DMS53 treated with DMSO at 0.1 percent for 48 hours (cell line): Measurements from ENCODE around the gene RAB34.
A peak's percentile ranks its signal among the peaks of the same experiment; 100 is the strongest.
"Not testable (repeated sequence)": the region's sequence is repeated elsewhere in the genome, so short reads cannot be mapped to it uniquely, and the experiment has no call there.

Experiments
- DNase-seq: peaks from one replicate; lab custom pipeline; 2025; ENCODE audit not compliant: unreplicated experiment; lab: John Stamatoyannopoulos, UW

Gene RAB34

DNA sequence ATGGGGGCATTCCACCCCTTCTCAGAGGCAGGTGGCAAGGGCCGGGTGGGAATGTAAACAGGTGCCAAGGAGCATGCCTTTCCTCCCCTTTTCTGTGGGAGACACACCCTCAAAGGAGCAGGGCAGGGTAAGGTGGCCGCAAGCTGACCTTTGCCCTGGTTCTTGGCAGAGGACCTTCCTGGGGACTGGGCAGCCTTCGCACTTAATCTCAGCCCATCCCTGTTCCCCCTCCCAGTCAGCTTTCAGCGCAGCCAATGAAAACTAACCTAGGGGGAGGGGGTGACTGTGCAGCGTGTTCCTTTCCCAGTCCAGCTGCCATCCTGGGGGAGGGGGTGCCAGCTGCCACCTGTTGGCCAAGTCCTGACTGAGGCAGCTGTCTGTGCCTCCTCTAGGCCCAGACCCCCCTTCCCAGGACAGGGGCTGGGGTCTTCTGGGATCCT is 29.0 kb upstream of the RAB34 start:
- DNase-seq = peak; percentile 59

DNA sequence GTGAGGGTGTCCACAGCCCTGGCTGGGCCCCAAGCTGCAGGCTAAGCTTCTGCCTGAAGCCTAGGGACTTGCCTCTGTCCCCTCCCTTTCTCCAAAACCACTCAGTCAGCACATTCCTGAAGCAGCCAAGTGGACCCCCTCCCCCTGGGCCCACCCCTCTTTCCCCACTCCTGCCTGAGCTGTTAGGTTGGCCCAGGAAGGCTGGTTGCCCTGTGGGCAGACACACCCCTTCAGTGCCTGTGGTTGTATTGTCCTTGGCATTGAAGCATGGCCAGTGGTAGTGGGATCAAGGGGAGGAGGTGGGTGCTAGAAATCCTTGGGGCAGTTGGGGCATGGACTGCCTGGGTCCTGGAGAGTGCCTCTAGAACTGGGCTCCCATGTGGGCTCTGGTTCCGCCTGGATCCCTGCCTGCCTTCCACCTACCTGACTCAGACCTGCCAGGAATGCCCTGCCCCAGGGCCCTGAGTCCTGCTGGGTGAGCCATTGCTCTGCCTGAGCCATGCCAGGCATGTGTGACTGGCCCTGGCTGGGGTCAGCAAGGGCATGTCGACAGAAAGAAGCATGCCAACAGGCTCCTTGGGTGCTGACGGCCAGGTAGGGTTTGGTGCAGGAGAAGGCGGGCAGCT is 28.2 kb upstream of the RAB34 start:
- DNase-seq = no peak

DNA sequence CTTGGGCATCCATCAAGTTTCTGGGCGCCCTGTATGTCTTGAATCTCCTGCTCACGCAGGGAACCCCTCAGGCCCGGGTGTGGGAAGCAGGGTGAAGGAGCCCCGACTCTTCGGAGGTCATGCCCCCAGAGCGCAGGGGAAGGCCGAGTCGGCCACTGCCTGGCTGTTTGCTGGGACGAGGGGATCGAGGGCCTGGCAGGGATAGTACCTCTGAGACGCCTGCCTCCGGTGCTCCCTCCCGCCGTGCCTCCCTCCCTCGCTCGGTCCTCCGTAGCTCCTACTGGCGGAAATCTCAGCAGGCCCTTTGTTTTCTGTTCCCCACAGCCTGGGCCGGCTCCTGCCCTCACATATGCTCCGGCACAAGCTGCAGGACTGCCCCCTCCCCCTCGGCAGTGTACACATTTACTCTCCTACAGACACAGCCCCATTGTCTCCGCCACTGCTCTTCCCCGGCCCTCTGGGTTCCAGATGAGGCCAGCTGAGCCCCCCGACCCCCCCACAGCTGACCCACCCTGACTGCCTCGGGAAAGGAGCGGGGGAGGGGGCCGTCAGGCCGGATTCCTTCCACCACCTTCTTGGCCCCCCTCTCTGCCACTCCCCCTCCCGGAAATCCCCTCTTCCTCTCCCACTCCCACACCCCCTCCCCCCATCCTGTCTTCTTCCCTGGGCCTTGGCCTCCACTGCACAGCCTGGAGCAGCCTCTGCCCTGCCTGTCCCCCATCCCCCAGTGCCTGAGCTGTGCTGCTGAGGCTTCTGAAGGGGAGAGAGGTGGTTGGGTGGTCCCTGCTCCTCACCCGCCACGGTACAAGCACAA is 27.5 kb upstream of the RAB34 start:
- no peak for DNase-seq

DNA sequence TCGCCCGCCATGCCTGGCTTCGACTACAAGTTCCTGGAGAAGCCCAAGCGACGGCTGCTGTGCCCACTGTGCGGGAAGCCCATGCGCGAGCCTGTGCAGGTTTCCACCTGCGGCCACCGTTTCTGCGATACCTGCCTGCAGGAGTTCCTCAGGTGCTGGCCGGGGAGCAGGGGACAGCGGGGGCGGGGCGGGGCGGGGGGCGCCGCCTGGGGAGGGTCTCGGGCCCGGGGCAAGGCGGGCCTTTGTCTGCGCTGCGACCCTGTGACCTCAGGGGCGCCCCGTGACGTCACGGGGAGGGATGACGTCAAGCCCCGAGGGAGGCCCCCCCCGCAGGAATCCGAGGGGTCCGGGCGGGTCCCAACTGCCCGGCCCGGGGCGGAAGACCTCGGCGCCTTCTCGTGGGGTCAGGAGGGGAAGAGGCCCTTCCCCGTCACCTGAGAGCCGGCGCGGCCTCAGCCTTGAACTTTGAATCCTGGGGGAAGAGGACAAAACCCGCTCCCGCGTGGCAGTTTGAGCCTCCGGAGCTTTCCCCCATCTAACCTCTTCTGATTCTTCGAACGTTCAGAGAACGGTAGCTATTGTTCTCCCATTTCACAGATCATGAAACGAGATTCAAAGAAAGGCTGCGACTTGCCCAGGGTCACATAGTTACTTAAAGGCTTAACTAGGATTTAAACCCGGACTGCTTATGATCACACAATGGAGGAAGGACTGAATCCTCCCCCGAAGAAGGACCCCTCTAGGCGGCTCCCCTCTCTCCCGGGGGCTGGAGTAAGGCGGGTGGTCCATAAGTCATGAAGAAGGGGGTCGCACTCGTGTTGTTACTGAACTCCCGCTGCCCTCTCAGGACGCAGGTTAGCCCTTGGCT is 26.7 kb upstream of the RAB34 start:
- DNase-seq = no peak

DNA sequence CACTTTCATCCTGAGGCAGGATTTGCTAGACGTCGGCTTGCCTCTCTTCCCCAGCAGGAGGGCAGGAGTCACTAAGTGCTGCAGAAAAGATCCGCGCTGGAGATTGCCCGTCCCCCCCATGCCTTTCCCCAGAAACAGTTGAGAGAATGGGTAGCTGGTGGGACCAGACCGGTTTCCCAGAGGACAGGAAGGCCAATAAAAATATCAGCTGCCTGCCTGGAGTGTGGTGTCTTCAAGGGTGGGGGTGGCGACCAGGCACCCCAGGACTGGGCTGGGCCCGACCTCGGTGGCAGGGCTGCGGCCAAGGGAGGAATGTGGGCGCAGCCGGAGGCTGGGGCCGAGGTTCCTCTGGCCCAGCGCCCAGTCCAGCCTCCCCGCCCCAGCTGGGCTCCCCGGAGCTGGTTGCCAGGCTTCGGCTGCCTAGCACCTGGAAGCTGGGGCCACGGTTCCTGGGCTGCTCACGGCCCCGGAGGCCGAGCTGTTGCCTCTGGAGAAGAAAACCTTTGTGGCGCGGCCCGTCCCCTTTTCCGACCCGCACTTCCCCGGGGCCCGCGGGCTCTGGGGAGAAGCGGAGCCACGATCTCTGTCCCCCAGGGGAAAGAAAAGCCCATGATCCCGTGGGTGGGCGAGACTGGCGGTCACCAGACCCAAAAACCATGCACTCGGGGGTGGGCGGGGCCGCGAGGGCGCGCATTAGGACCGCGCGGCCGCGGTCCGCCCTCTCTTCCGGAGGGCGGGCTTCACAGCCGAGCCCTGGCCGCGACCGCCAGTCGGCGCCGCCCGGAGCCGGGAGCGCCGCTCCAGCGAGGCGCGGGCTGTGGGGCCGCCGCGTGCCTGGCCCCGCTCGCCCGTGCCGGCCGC is 25.8 kb upstream of the RAB34 start, which contains the start of gene TRAF4:
TSS of gene TRAF4 (plus strand) at position 769 of the 861 bp plus-strand sequence. CDS start 102 bp downstream, outside the sequence.
- DNase-seq = peak; percentile 61

DNA sequence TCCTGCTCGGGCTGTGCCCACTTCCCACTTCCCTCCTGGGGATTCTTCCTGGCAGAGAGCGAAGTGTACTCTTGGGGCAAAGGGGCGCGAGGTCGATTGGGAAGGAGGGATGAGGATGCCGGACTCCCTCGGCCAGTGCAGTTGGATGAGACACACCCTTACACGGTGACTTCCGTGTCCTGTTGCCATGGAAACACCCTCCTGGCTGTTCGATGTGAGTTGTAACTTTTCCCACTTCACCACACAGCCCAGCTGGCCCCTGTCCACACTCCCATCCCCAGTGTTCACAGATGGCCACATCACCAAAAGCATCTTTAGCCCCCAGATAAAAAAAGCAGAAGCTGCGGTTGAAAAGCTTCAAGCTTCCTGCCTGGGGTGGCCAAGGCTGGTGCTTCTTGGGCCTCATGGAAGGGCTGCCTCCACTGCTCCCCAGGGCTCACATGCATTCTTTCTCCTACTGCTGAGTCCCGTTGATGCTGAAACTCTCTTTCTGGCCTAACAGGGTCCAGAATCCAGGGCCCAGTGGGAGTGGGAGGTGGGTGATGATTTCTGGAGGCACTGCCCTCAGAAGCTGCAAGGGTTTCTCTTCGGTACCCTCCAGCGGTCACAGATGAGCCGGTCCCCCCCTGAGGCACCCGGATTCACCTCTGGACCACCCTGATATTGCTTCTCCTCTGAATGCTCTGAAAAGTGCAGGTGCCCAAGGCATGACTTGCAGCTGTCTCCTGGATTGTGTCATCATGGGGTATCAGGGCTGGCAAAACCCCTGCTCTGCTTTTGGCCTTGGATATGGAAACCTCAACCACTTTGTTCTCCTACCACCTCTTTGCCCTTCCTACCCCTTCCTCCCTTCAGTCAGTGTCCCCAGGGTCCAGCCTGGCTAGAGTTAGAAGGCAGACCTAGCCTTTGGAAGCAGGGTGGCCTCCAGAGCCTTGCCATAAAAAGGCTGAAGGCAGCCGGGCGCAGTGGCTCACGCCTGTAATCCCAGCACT is 24.0 kb upstream of the RAB34 start:
- DNase-seq = no peak

DNA sequence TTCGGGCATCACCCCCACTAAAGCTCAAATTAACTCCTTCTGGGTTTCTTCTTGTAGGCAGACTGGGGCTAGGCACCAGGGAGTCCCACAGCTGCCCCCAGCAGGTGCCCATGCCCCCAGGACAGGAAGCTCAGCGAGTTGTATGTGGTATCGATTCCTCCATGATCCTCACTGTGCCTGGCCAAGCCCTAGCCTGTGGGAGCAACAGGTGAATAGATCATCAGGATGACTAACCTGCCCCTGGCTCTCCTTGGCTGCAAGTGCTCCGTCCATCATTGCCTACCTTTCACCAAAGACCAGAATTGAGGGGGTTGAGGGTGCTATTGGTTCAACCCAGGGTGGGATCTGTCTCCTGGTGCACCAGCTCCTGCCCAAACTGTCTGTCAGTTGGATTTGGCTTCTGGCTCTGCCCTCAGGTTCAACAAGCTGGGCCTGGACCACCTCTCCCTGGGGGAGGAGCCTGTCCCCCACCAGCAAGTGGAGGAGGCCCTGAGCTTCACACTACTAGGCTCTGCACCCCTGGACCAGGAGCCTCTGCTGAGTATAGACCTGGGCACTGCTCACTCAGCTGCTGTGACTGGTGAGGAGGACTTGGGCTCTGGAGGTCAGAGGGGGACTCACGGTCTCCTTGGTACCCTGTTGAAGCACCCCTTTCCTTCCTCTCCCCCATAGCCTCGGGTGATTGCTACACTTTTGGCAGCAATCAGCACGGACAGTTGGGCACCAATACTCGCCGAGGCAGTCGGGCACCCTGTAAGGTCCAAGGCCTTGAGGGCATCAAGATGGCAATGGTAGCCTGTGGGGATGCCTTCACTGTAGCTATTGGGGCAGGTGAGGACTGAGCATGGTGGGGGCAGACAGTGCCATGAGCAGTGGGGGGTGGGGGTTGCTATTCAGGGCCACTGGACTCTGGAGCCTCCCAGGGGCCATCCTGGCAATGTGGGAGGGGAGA is 23.0 kb upstream of the RAB34 start:
- DNase-seq = no peak

DNA sequence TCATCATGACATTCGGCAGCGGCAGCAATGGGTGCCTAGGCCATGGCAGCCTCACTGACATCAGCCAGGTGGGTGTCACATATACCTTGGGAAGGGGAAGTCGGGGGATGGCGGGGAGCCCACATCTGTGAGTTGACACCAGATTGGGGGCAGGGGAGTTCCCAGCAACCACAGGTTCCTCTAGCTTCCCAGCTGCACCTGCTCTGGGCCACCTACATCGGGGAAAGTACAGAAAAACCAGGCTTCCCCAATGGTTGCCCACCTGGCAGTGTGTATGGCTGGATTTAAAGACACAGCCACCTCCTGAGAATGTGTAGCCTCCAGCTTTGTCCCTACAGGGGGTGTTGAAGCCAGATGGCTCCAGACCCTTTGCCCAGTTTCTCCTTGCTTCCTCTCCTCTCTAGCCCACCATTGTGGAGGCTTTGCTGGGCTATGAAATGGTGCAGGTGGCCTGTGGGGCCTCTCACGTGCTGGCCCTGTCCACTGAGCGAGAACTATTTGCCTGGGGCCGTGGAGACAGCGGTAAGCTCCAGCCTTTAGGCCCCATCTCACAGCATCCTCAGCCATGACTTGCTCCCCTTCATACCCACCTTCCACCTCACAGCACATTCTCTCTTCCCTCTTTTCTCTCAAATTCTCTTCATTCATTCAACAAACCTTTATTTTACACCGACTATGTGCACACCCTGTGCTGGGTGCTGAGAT is 21.2 kb upstream of the RAB34 start:
- no peak for DNase-seq

DNA sequence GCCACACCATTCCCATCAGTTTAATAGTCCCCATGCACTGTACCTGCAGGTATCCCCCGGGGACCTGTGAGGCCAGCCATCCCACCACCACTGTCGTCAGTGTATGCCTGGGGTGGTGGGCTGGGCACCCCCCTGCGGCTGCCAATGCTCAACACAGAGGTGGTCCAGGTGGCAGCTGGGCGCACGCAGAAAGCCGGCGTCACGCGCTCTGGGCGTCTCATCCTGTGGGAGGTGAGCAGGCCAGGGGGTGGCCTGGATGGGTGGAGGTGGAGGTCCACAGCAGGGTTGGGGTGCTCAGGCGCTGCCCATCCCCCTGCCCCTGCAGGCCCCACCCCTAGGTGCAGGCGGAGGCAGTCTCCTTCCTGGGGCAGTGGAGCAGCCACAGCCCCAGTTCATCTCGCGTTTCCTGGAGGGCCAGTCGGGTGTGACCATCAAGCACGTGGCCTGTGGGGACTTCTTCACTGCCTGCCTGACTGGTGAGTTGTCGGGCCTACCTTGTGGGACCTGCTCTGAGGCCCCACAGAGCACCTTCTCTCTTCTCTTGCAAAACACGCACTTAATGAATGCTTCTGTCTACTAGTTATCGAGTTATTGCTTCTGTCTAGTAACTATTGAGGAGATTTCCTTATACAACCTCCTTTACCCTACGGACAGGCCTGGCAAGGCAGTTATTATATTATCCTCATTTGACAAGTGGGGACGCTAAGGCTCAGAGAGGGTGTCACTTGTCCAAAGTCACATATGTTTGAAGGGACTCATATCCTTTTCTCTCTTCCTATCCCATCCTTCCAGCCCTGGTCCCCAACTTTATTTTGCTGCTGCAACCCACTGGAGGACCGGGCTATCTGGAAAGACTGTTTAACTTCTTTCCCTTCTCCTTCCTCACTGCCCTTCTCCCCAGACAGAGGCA is 20.4 kb upstream of the RAB34 start:
- no peak for DNase-seq

DNA sequence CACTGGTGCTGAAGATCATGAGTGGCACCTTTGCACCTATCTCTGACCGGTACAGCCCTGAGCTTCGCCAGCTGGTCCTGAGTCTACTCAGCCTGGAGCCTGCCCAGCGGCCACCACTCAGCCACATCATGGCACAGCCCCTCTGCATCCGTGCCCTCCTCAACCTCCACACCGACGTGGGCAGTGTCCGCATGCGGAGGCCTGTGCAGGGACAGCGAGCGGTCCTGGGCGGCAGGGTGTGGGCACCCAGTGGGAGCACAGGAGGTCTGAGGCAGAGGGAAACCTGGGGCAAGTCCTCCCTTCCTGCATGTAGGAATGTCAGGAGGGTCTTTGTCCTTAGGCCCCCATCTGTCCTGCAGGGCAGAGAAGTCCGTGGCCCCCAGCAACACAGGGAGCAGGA is 19.6 kb upstream of the RAB34 start:
- no peak for DNase-seq

DNA sequence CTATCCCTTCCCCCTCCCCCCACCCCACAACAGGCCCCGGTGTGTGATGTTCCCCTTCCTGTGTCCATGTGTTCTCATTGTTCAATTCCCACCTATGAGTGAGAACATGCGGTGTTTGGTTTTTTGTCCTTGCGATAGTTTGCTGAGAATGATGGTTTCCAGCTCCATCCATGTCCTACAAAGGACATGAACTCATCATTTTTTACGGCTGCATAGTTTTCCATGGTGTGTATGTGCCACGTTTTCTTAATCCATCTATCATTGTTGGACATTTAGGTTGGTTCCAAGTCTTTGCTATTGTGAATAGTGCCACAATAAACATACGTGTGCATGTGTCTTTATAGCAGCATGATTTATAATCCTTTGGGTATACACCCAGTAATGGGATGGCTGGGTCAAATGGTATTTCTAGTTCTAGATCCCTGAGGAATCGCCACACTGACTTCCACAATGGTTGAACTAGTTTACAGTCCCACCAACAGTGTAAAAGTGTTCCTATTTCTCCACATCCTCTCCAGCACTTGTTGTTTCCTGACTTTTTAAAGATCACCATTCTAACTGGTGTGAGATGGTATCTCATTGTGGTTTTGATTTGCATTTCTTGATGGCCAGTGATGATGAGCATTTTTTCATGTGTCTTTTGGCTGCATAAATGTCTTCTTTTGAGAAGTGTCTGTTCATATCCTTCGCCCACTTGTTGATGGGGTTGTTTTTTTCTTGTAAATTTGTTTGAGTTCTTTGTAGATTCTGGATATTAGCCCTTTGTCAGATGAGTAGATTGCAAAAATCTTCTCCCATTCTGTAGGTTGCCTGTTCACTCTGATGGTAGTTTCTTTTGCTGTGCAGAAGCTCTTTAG is 18.5 kb upstream of the RAB34 start:
- DNase-seq = not testable (repeated sequence)

DNA sequence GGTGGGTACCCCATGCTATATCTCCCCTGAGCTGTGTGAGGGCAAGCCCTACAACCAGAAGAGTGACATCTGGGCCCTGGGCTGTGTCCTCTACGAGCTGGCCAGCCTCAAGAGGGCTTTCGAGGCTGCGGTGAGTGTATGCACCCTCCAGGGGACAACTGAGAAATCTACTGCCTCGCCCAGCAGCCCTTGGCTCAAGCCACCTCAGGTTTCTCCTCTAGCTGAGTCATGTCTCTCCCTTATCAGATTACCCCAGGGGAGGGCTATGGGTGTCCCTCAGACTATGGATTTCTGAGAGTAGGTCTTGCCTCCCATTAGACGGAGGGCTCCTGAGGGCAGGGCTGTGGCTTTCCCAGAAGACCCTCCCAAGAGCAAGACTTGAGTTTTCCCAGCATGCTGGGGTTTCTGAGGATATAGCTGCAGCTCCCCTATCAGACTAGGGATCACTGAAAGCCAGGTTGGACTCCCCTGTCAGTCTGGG is 17.6 kb upstream of the RAB34 start:
- no peak for DNase-seq

DNA sequence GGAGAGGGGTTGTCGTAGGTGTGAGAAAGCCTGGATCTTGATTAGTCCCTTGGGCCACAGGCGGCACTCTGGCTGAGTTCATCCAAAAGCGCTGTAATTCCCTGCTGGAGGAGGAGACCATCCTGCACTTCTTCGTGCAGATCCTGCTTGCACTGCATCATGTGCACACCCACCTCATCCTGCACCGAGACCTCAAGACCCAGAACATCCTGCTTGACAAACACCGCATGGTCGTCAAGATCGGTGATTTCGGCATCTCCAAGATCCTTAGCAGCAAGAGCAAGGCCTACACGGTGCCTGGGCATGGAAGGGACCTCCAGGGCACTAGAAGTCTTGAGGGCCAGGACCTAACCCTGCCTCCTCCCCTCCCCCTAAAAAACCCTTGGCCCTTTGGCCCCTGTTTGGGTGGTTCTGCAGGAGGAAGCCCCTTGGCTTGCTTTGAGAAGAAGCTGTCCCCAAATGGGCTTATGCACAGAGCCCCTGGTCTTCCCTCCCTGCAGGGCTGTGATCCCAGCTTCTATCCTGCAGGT is 17.1 kb upstream of the RAB34 start:
- no peak for DNase-seq

DNA sequence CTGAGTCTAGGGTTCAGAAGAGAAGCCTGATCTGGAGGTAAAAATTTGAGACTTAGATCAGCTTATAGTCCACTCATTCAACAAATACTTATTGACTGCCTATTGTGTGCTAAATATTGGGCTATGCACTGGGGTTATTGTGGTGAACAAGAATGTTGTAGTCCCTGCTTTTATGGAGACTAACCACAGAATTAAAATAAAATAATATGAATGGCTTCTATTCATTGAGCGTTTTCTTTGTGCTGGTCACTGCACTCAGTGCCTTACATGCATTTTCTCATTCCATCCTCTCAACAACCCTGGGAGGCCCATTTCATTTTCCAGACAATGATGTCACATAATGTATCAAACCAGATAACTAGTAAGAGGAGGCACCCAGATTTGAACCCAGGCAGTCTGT is 15.7 kb upstream of the RAB34 start:
- no peak for DNase-seq

DNA sequence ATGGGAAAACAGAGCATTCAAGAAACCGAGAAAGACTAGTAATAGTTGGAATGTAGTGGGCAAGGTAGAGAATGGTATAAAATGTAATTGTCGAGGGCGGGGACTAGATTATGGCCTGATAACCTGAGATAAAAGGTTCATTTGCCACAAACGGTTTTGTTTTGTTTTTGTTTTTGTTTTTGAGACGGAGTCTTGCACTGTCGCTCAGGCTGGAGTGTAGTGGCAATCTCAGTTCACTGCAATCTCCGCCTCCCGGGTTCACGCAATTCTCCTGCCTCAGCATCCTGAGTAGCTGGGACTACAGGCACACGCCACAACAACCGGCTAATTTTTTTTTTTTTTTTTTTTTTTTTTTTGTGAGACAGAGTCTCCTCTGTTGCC is 12.3 kb upstream of the RAB34 start:
- DNase-seq = no peak
